Activated T-helper 17 cell treated with anti-CD3 and anti-CD28 coated beads, Interleukin-2, amount 50 U/mL, for 72 hours (primary cell): ENCODE measurements around the gene SMTNL2. TPM values are rescaled to one million over a fixed set of nuclear protein-coding genes. Genes with fewer than 3 reads are reported as not detected.
"Not testable (repeated sequence)": the region's sequence is repeated elsewhere in the genome, so short reads cannot be mapped to it uniquely, and the experiment has no call there.

Source experiments
- ATAC-seq: fragments of 150-1000 bp; cut with Tn5 transposase; replicated peaks from 2 replicates; pipeline ENCODE4 v1.10.0; 2021; ENCODE audit warnings: mild to moderate bottlenecking, moderate library complexity
- H3K27ac Mint-ChIP-seq: one replicate; pipeline ENCODE4 v1.8.0; 2022; ENCODE audit warnings: mixed read lengths
- H3K27me3 Mint-ChIP-seq: one replicate; pipeline ENCODE4 v1.8.0; 2022; ENCODE audit warnings: mixed read lengths
- H3K36me3 Mint-ChIP-seq: one replicate; pipeline ENCODE4 v1.8.0; 2022; ENCODE audit warnings: low read depth, mild to moderate bottlenecking, mixed read lengths
- H3K4me1 Mint-ChIP-seq: one replicate; pipeline ENCODE4 v1.8.0; 2022; ENCODE audit warnings: mixed read lengths
- H3K4me3 Mint-ChIP-seq: one replicate; pipeline ENCODE4 v1.8.0; 2022; ENCODE audit warnings: mild to moderate bottlenecking, mixed read lengths
- H3K9me3 Mint-ChIP-seq: one replicate; pipeline ENCODE4 v1.8.0; 2022; ENCODE audit warnings: mixed read lengths
- total RNA-seq, 2 donors: library from RNA; stranded (reverse); gene quantifications; one replicate each; pipeline ENCODE4 v1.2.3, GENCODE V29; 2022

SMTNL2 gene
- total RNA-seq, 2 donors from 2014 or later = not detected

DNA sequence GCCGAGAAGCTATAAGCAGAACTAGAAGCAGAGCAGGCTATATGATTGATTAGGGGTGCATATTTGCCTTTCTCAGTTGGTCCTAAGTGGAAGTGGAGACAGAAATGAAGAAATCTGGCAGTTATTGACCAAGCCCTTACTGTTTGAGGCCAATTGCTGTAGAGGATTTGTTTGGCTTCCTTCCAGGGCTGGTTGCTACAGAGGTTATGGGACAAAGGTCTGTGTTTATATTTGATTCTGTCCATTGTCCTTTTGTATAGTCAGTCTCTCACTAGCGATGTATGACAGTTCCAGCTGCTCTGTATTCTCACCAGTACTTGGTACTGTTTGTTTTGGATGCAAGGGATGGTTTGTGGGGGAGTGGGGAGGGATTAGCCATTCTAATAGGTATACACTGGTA is 64.4 kb downstream of the SMTNL2 start:
- Mint-ChIP-seq H3K4me1 (no peaks in the 10 kb centered on the region), H3K4me3 (no peak overlapping the region), H3K27ac (no peak overlapping the region), H3K36me3 (no peaks in the 10 kb centered on the region), H3K9me3 (no peaks in the 10 kb centered on the region), H3K27me3 (peaks cover 33% of the 10 kb centered on the region)
- ATAC-seq = no peak

DNA sequence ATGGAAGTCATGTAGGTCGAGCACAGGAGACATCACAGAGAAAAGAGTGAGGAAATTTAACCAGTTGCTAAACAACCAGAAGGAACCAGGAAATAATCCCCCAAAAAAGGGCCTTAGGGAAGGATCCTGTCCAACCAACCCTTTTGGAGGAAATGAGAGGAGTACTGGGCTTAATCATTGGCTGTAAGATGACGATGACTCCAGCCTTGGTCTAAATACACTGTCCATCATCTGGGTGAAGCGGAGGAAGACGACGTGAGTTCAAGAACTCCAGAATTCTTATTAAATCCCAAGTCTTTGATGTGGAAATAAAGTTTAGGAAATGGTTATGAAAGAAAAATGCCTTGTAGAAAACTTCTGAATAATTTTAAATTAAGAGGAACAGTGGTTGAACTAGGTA is 68.7 kb downstream of the SMTNL2 start:
- H3K27me3 Mint-ChIP-seq = peaks cover 14% of the 10 kb centered on the region
- H3K9me3 Mint-ChIP-seq = no peaks in the 10 kb centered on the region
- no peaks in the 10 kb centered on the region for H3K36me3 Mint-ChIP-seq
- ATAC-seq = no peak
- H3K4me1 Mint-ChIP-seq = no peaks in the 10 kb centered on the region
- no peak overlapping the region for H3K27ac Mint-ChIP-seq
- no peak overlapping the region for H3K4me3 Mint-ChIP-seq

DNA sequence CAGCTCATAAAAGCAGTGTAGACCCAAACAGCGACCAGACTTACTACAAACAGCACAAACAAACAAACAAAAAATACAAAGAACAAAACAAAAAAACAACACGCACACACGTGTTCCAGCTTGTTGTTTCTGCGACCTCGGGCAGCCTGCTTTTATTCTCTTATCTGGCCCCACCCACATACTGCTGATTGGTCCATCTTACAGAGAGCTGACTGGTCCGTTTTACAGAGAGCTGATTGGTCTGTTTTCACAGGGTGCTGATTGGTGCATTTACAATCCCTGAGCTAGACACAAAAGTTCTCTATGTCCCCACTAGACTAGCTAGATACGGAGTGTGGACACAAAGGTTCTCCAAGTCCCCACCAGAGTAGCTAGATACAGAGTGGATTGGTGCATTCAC is 71.6 kb downstream of the SMTNL2 start:
- peaks cover 14% of the 10 kb centered on the region for H3K27me3 Mint-ChIP-seq
- H3K9me3 Mint-ChIP-seq, H3K4me1 Mint-ChIP-seq, ATAC-seq, H3K4me3 Mint-ChIP-seq, H3K36me3 Mint-ChIP-seq, H3K27ac Mint-ChIP-seq: not testable (repeated sequence)

DNA sequence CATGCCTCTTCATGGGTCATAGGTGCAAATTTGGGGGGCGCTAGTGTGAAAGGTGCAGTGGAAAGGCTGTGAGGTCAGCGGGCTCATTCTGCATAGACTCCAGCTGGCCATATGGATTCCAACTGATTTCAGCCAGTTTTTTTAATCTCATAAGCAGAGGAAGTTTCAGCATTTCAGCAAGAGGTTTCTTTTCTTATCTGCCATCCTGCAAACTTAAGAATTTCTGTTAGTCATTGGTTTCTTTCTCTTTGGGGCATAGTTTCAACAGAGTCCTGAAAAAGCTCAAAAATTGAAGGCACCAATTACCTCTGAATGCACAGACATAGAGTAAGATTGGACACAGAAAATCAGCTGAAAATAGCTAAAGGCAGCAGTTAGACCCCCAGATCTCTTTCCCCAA is 73.3 kb downstream of the SMTNL2 start:
- peak overlapping the region; percentile 33 for H3K4me3 Mint-ChIP-seq
- ATAC-seq = peak; percentile 22
- peaks cover 6% of the 10 kb centered on the region for H3K4me1 Mint-ChIP-seq
- H3K9me3 Mint-ChIP-seq = no peaks in the 10 kb centered on the region
- H3K36me3 Mint-ChIP-seq = no peaks in the 10 kb centered on the region
- H3K27ac Mint-ChIP-seq = peak overlapping the region; percentile 50
- peaks cover 9% of the 10 kb centered on the region for H3K27me3 Mint-ChIP-seq

Other genes starting within 250 kb of the SMTNL2 start
- gene UBE2G1, start 217.9 kb upstream of the SMTNL2 start, total RNA-seq = 10 to 100 TPM; 40.6 to 65.4 TPM
- gene SPNS3, start 150.6 kb upstream of the SMTNL2 start, total RNA-seq = 1 to 10 TPM; 2.4 to 5.8 TPM
- under 1 TPM in 1 of 2 donors, not detected in 1; 0.45 TPM for gene SPNS2, start 85.6 kb upstream of the SMTNL2 start, total RNA-seq
- gene MYBBP1A, start 29.1 kb upstream of the SMTNL2 start, total RNA-seq = 10 to 100 TPM; 47.5 to 95.4 TPM
- gene GGT6, start 24.0 kb upstream of the SMTNL2 start, total RNA-seq = not detected
- gene ALOX15, start 57.1 kb downstream of the SMTNL2 start, total RNA-seq = under 1 TPM in 1 of 2 donors, not detected in 1; 0.24 TPM
- 100 to 1,000 TPM in 1 of 2 donors, 10 to 100 TPM in 1; 87.1 to 107 TPM for gene PELP1, start 119.6 kb downstream of the SMTNL2 start, total RNA-seq
- gene ARRB2, start 126.1 kb downstream of the SMTNL2 start, total RNA-seq = 100 to 1,000 TPM; 281 to 307 TPM
- 10 to 100 TPM; 25.3 to 25.7 TPM for gene MED11, start 146.9 kb downstream of the SMTNL2 start, total RNA-seq
- gene ZMYND15, start 155.3 kb downstream of the SMTNL2 start, total RNA-seq = under 1 TPM in 1 of 2 donors, not detected in 1; 0.42 TPM
- 1 to 10 TPM; 2.7 to 6.7 TPM for gene CXCL16, start 155.4 kb downstream of the SMTNL2 start, total RNA-seq
- not detected for gene TM4SF5, start 187.4 kb downstream of the SMTNL2 start, total RNA-seq
- not detected for gene VMO1, start 201.8 kb downstream of the SMTNL2 start, total RNA-seq
- not detected for gene GLTPD2, start 204.4 kb downstream of the SMTNL2 start, total RNA-seq
- gene PSMB6, start 211.6 kb downstream of the SMTNL2 start, total RNA-seq = 100 to 1,000 TPM in 1 of 2 donors, 10 to 100 TPM in 1; 91.0 to 169 TPM
- gene PLD2, start 222.6 kb downstream of the SMTNL2 start, total RNA-seq = 10 to 100 TPM; 23.3 to 35.0 TPM
- gene MINK1, start 248.8 kb downstream of the SMTNL2 start, total RNA-seq = 100 to 1,000 TPM in 1 of 2 donors, 10 to 100 TPM in 1; 68.6 to 127 TPM